Muscle layer of duodenum (tissue), 2 donors: Measurements from ENCODE around the gene PYGM.

Experiments used
- H3K27ac ChIP-seq: one replicate; pipeline ENCODE4 v1.7.0; 2013; ENCODE audit warnings: mild to moderate bottlenecking, low read length
- H3K27me3 ChIP-seq: one replicate; pipeline ENCODE4 v1.7.0; 2013; ENCODE audit warnings: low read depth, mild to moderate bottlenecking, control low read depth, low read length
- H3K36me3 ChIP-seq, 2 donors: one replicate each; pipeline ENCODE4 v1.7.0; 2013; ENCODE audit warnings: low read length in 2 of 2, control low read depth in 1 of 2, mild to moderate bottlenecking in 1 of 2; ENCODE audit not compliant: insufficient read depth in 2 of 2, control insufficient read depth in 1 of 2
- H3K4me1 ChIP-seq, 2 donors: one replicate each; pipeline ENCODE4 v1.7.0; 2013; ENCODE audit warnings: low read length in 2 of 2, mild to moderate bottlenecking in 2 of 2, control low read depth in 1 of 2, moderate library complexity in 1 of 2; ENCODE audit not compliant: insufficient read depth in 2 of 2, control insufficient read depth in 1 of 2
- H3K4me3 ChIP-seq, 2 donors: one replicate each; pipeline ENCODE4 v1.7.0; 2013; ENCODE audit warnings: low read length in 2 of 2, low read depth in 1 of 2, mild to moderate bottlenecking in 1 of 2
- H3K9me3 ChIP-seq, 2 donors: one replicate each; pipeline ENCODE4 v1.7.0; 2013; ENCODE audit warnings: low read length in 2 of 2, control low read depth in 1 of 2, mild to moderate bottlenecking in 1 of 2; ENCODE audit not compliant: control insufficient read depth in 1 of 2
- donor health status: healthy.

Gene PYGM

DNA sequence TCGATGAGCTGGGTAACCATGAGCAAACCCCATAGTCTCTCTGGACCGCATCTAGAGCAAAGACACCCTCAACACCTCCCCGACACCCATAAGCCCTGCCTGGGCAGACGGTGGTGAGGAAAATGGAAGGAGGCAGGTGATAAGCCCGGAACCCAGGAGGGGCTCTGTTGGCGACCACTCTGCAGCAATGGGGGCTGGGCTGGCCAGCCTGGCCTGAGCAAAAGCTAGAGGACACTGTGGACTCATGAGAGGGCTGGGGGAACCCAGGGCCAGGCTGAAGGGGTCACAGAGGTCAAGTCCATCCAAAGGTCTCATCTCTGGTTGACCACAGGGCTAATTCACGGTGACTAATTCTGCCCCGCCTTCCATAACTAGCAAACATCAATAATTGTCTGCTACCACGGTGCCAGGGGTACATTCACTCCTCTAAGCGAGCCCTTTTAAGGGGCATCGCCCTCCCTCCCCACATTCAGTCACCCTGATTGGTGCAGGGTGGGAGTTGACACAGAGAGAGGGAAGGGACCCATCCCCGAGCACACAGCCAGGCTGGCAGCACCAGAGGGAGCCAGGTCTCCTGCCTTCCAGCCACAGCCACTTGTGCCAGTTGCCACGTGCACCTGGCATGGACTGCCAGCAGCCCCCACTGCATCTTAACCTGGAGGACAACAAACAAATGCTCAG, 4.0 kb downstream of the PYGM start:
- Histone ChIP-seq H3K4me1 (peaks cover 5 to 31% of the 10 kb centered on the region in 2 donors), H3K36me3 (peaks cover 0 to 27% of the 10 kb centered on the region in 2 donors), H3K4me3 (no peak overlapping the region), H3K9me3 (no peaks in the 10 kb centered on the region), H3K27ac (no peak overlapping the region), H3K27me3 (no peaks in the 10 kb centered on the region)

DNA sequence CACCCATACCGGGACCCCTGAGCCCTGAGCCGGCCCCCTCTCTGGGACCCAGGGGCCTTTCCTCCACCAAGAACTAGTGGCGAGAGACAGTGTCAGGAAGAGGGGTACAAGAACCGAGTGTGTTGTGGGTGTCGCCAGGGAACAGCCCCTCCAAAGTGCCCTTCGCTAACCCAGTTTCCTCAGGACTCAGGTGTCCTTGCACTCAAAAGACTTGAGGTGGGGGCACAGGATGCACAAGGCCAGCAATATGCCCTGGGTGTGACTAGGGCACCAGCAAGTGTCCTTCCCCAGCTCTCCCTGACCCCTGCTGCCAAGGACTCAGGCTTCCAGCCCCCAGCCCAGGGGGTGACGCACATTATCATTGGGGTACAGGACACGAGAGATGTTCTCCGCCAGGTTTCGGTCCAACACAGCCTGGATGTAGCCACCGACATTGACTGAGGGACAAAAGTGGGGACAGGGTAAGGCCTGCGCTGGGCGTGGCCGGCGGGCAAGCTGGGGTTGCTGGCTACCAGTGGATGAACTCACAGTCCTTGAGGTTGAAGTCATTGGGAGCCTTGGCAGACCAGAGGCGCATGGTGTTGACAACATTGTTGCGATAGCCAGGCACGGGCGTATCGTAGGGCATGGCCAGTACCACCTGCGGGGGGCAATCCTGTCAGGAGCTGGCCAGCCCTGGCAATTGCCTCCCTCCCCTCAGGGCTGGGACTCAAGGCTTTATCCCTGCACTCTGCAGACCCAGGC, 4.7 kb downstream of the PYGM start:
- Histone ChIP-seq H3K27ac (no peak overlapping the region), H3K4me1 (peaks cover 1 to 23% of the 10 kb centered on the region in 2 donors), H3K4me3 (no peak overlapping the region), H3K27me3 (no peaks in the 10 kb centered on the region), H3K9me3 (no peaks in the 10 kb centered on the region), H3K36me3 (peaks cover 0 to 27% of the 10 kb centered on the region in 2 donors)

DNA sequence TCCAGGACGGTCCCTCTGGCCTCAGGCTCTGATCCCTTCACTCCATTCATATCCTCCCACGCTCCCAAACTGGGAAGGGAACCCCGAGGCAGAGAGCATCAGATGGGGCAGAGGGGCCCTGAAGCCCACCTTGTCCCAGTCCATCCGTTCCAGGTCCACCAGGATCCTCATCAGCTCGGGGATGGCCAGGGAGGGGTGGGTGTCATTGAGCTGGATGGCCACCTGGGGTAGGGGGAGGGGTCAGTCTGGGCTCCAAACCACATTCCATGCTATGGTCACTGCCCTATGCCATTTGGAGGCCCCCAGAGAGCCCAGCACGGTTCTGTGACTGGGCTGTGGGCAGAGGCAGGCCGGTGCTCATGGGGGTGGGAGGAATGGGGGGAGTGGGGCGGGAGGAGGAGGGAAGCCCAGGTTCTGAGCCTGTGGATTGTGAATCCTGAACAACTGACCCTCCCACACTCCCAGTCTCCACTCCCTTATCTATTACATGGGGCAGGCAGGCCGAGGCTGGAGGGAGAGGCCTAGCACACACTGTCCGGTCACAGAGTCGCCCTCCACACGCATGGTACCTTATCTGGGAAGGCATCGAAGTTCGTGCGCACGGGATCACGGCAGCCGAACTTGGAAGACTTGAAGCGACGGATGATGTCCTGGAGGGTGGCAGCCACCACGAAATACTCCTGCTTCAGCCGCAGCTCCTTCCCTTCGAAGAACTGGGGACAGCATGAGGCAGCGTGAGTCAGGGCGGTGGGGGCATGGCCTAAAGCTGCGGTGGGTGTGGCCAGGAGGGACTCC, 5.5 kb downstream of the PYGM start:
- peaks cover 0 to 16% of the 10 kb centered on the region in 2 donors for H3K4me1 ChIP-seq
- no peak overlapping the region for H3K4me3 ChIP-seq
- no peaks in the 10 kb centered on the region for H3K9me3 ChIP-seq
- H3K27me3 ChIP-seq = no peaks in the 10 kb centered on the region
- H3K27ac ChIP-seq = no peak overlapping the region
- H3K36me3 ChIP-seq = peaks cover 0 to 27% of the 10 kb centered on the region in 2 donors

DNA sequence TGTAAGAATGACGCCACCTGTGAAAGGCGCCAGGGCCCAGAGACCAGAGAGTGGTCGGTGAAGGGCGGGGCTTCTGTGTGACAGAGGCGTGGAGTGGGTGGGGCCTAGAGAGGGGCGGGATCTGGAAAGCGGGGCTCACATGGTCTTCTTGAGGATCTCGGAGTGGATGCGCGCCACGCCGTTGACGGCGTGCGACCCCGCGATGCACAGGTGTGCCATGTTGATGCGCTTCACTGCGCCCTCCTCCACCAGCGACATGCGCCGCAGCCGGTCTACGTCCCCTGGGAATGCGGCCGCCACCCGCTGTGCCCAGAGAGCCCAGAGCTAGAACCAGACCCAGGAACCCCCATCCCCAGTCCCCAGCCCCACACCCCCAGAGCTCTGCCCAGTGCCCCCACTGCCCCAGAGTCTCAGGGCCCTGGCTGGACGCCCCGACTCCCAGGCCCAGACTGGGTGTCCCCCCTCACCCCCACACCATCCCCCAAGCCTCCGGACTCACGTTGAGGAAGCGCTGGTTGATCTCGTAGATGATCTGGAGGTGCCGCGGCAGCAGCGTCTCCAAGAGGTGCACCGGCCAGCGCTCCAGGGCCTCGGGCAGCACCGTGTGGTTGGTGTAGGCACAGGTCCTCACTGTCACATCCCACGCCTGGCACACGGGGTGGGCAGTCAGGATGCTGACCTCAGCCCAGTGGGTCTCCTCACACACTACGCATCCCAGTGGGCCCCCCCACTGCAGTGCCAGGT, 6.2 kb downstream of the PYGM start:
- Histone ChIP-seq H3K36me3 (peaks cover 0 to 27% of the 10 kb centered on the region in 2 donors), H3K27ac (no peak overlapping the region), H3K4me1 (peaks cover 0 to 8% of the 10 kb centered on the region in 2 donors), H3K9me3 (no peaks in the 10 kb centered on the region), H3K4me3 (no peak overlapping the region), H3K27me3 (no peaks in the 10 kb centered on the region)

DNA sequence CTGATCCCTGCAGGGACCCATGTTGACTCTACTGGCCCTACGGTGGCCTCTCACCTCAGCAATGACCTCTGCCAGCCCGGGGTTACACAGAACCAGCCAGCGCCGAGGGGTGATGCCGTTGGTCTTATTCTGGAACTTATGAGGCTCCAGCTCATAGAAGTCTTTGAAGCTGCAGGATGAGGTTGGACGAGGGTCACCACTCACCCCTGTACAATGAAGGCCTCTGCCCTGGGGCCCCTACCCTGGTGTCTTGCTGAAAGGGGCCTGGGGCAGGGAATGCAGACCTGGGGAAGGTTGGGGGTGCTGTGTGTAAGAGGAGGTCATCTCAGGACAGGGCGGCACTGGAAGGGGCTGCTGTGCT, 6.8 kb downstream of the PYGM start:
- Histone ChIP-seq H3K36me3 (peaks cover 0 to 27% of the 10 kb centered on the region in 2 donors), H3K27ac (no peak overlapping the region), H3K4me1 (peaks cover 0 to 6% of the 10 kb centered on the region in 2 donors), H3K27me3 (no peaks in the 10 kb centered on the region), H3K4me3 (no peak overlapping the region), H3K9me3 (no peaks in the 10 kb centered on the region)

DNA sequence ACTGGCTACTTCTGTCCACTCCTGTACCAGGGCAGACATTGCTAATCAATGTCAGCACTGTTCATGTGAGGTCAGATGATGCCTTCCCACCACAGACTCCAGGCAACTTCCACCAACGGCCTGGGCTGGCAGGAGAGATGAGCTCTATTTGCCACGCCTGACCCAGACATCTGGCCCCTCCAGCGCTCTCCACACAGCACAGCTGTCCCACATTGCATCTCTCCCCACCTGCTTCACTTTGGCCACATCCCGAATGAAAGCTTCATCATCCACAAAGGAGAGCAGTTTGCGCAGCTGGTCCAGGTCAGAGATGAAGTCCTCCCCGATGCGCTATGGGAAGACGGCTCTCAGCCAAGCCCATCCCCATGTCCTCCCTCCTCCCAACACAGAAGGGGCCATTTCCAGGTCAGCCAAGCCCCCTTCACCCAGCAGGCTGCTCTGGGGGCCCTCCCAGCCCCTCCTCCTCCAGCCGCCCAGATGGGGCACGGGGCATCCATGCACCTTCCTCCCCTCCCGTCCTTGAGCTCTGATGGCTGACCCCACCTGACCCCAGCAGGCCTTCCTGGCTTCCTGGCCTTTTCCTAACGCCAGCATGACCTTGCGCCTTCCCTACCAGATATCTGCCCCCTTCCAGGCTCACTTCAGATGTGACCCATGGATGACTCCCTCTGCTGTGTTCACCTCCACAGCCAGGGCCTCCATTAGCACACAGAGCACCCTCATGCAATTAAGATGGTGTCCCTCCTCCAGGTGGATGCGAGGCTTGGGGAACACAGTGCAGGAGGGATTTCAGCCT, 7.4 kb downstream of the PYGM start:
- Histone ChIP-seq H3K4me1 (peaks cover 0 to 6% of the 10 kb centered on the region in 2 donors), H3K27ac (no peak overlapping the region), H3K4me3 (no peak overlapping the region), H3K36me3 (peaks cover 0 to 27% of the 10 kb centered on the region in 2 donors), H3K27me3 (no peaks in the 10 kb centered on the region), H3K9me3 (no peaks in the 10 kb centered on the region)

DNA sequence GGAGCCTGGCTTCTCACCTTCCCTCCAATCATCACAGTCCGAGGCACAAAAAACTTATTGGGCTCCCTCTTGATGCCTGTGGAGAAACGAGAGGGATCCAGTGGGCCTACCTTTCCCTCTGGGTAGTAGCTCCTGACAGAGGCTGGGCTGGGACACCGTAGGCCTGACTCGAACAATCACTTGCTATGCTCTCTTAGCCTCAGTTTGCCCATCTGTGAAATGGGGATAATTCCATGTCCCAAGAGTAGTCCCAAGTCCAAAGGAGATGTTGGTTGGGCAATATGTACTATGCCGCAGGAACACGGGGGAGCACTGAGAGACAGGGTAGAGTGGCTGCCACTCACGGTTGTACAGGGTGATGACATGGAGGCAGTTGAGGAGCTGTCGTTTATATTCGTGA, 8.2 kb downstream of the PYGM start:
- no peak overlapping the region for H3K4me3 ChIP-seq
- peaks cover 0 to 27% of the 10 kb centered on the region in 2 donors for H3K36me3 ChIP-seq
- H3K27me3 ChIP-seq = no peaks in the 10 kb centered on the region
- H3K4me1 ChIP-seq = peaks cover 0 to 6% of the 10 kb centered on the region in 2 donors
- H3K27ac ChIP-seq = no peak overlapping the region
- H3K9me3 ChIP-seq = no peaks in the 10 kb centered on the region

DNA sequence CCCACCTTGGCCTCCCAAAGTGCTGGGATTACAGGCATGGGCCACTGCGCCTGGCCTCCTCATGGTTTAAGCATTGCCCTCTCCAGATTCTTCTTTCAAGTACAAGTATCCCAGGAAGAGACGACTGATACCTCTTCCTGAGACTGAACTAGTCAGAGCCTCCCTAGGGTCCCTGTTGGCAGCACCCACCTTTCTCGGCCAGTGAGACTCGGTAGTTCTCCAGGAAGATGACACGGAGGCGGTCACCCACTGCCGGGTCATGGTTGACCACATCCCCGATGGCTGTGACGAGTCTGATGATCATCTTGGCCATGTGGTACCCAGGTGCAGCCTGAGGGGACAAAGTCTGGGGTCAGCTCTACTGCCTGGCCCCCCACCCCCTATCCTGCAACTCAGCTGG, 8.6 kb downstream of the PYGM start:
- Histone ChIP-seq H3K36me3 (peaks cover 0 to 27% of the 10 kb centered on the region in 2 donors), H3K27me3 (no peaks in the 10 kb centered on the region), H3K9me3 (no peaks in the 10 kb centered on the region), H3K27ac (no peak overlapping the region), H3K4me3 (no peak overlapping the region), H3K4me1 (peaks cover 0 to 6% of the 10 kb centered on the region in 2 donors)

DNA sequence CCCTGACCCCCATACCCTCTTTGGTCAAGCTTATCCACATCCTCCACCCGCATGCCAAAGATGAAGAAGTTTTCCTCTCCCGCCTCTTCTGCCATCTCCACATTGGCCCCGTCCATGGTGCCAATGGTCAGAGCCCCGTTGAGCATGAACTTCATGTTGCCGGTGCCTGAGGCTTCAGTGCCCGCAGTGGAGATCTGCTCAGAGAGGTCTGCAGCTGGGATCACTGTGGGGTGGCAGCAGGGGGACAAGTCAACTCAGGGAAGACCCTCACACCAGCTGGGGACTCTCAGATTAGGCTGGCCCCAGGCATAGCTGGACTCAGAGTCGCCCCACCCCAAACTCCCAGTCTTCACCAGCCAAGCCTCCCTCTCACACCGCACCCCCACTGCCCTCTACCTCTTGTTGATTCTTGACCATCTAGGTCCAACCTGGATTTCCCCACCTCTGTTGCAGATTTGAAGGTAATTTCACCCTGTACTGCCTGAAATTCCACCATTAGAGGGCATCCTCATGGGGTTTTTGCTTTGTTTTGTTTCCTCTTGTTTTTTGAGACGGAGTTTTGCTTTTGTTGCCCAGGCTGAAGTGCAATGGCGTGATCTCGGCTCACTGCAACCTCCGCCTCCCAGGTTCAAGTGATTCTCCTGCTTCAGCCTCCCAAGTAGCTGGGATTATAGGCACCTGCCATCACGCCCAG, 9.3 kb downstream of the PYGM start:
- Histone ChIP-seq H3K4me1 (peaks cover 0 to 6% of the 10 kb centered on the region in 2 donors), H3K27me3 (no peaks in the 10 kb centered on the region), H3K27ac (no peak overlapping the region), H3K36me3 (peaks cover 0 to 27% of the 10 kb centered on the region in 2 donors), H3K4me3 (no peak overlapping the region), H3K9me3 (no peaks in the 10 kb centered on the region)
